Natural killer cell treated with Interleukin-12 subunit alpha and Interleukin-12 subunit beta and Interleukin-15 and Interleukin-18, amount 100 ng/mL, for 72 hours (primary cell): ENCODE measurements around the gene CYP4V2. TPM values are rescaled to one million over a fixed set of nuclear protein-coding genes. Genes with fewer than 3 reads are reported as not detected.

Source experiments
- ATAC-seq, 2 donors: fragments of 150-1000 bp; cut with Tn5 transposase in 1 of 2; sonication (Bioruptor Pico), chemical (Tn5 transposase) in 1 of 2; 2 replicates each; pipeline ENCODE4 v1.10.0; 2021
- DNase-seq: peaks from one replicate; pipeline ENCODE4 v3.0.0; 2022; ENCODE audit warnings: low spot score
- H3K27ac Mint-ChIP-seq, 2 donors: 1 replicate in 1 of 2; 2 replicates in 1 of 2; pipeline ENCODE4 v1.8.0; 2022; ENCODE audit warnings: mixed read lengths in 2 of 2, mild to moderate bottlenecking in 1 of 2, moderate library complexity in 1 of 2
- H3K27me3 Mint-ChIP-seq, 2 donors: 1 replicate in 1 of 2; 2 replicates in 1 of 2; pipeline ENCODE4 v1.8.0; 2022; ENCODE audit warnings: mixed read lengths in 2 of 2
- H3K36me3 Mint-ChIP-seq: one replicate; pipeline ENCODE4 v1.8.0; 2022; ENCODE audit warnings: mixed read lengths
- H3K4me1 Mint-ChIP-seq, 2 donors: 1 replicate in 1 of 2; 2 replicates in 1 of 2; pipeline ENCODE4 v1.8.0; 2022; ENCODE audit warnings: low read depth in 2 of 2, mixed read lengths in 2 of 2, mild to moderate bottlenecking in 1 of 2
- H3K4me3 Mint-ChIP-seq: one replicate; pipeline ENCODE4 v1.8.0; 2022; ENCODE audit warnings: mixed read lengths
- H3K9me3 Mint-ChIP-seq: 2 replicates; pipeline ENCODE4 v1.8.0; 2022; ENCODE audit warnings: mixed read lengths
- total RNA-seq, 2 donors: library from RNA; stranded (reverse); gene quantifications; one replicate each; pipeline ENCODE4 v1.2.3, GENCODE V29; 2022

The CYP4V2 gene
- total RNA-seq, 2 donors from 2014 or later = 11.7 to 15.2 TPM

GRCh38 chr4:186200516-186200915 lies 9.1 kb downstream of the CYP4V2 start:
- peaks cover 12% of the 10 kb centered on the region for H3K36me3 Mint-ChIP-seq
- H3K27ac Mint-ChIP-seq = no peak overlapping the region

GRCh38 chr4:186201010-186201409 lies 9.6 kb downstream of the CYP4V2 start:
- Mint-ChIP-seq H3K4me1 (peaks cover 28 to 30% of the 10 kb centered on the region in 2 donors), H3K4me3 (no peak overlapping the region), H3K36me3 (peaks cover 9% of the 10 kb centered on the region), H3K27ac (no peak overlapping the region), H3K9me3 (no peaks in the 10 kb centered on the region), H3K27me3 (no peaks in the 10 kb centered on the region)
- DNase-seq (no peak), ATAC-seq (no peak)

More at GRCh38 chr4:186200516-186200915, 9.1 kb downstream of the CYP4V2 start:
- DNase-seq (no peak), ATAC-seq (no peak)
- Mint-ChIP-seq H3K27me3 (no peaks in the 10 kb centered on the region), H3K4me1 (peaks cover 30 to 32% of the 10 kb centered on the region in 2 donors), H3K4me3 (no peak overlapping the region), H3K9me3 (no peaks in the 10 kb centered on the region)

GRCh38 chr4:186201535-186202230 lies 10.3 kb downstream of the CYP4V2 start:
- Mint-ChIP-seq H3K9me3 (no peaks in the 10 kb centered on the region), H3K4me3 (peak overlapping the region; percentile 48), H3K4me1 (peaks cover 26% of the 10 kb centered on the region in 2 donors), H3K36me3 (peaks cover 5% of the 10 kb centered on the region), H3K27ac (peak overlapping the region; percentile 58 to 60), H3K27me3 (no peaks in the 10 kb centered on the region)
- DNase-seq = peak; percentile 73
- peak; percentile 82 for ATAC-seq

- Mint-ChIP-seq H3K27ac (peak overlapping the region in 1 of 2 donors; percentile 58), H3K9me3 (no peaks in the 10 kb centered on the region), H3K27me3 (no peaks in the 10 kb centered on the region), H3K4me3 (peak overlapping the region; percentile 60), H3K36me3 (no peaks in the 10 kb centered on the region), H3K4me1 (peaks cover 21 to 26% of the 10 kb centered on the region in 2 donors)
- ATAC-seq (no peak), DNase-seq (no peak)
Measured at GRCh38 chr4:186202490-186203140, 11.2 kb downstream of the CYP4V2 start.

GRCh38 chr4:186203406-186203805 lies 12.0 kb downstream of the CYP4V2 start:
- peak overlapping the region; percentile 67 for H3K4me3 Mint-ChIP-seq
- peak overlapping the region; percentile 43 to 64 for H3K27ac Mint-ChIP-seq

GRCh38 chr4:186204103-186204559 lies 12.8 kb downstream of the CYP4V2 start:
- Mint-ChIP-seq H3K9me3 (peaks cover 4% of the 10 kb centered on the region), H3K27me3 (no peaks in the 10 kb centered on the region), H3K27ac (peak overlapping the region; percentile 43 to 64), H3K36me3 (peaks cover 7% of the 10 kb centered on the region), H3K4me3 (peak overlapping the region; percentile 67), H3K4me1 (peaks cover 21 to 26% of the 10 kb centered on the region in 2 donors)
- DNase-seq (peak; percentile 84), ATAC-seq (peak; percentile 89 to 92)

More at GRCh38 chr4:186203406-186203805, 12.0 kb downstream of the CYP4V2 start:
- H3K9me3 Mint-ChIP-seq = no peaks in the 10 kb centered on the region
- H3K27me3 Mint-ChIP-seq = no peaks in the 10 kb centered on the region
- ATAC-seq = no peak
- H3K4me1 Mint-ChIP-seq = peaks cover 21 to 26% of the 10 kb centered on the region in 2 donors
- DNase-seq = no peak
- H3K36me3 Mint-ChIP-seq = no peaks in the 10 kb centered on the region

- peaks cover 21 to 26% of the 10 kb centered on the region in 2 donors for H3K4me1 Mint-ChIP-seq
- H3K27me3 Mint-ChIP-seq = no peaks in the 10 kb centered on the region
- peaks cover 4% of the 10 kb centered on the region for H3K9me3 Mint-ChIP-seq
- H3K4me3 Mint-ChIP-seq = peak overlapping the region; percentile 67
- DNase-seq (no peak), ATAC-seq (no peak)
- peaks cover 13% of the 10 kb centered on the region for H3K36me3 Mint-ChIP-seq
- peak overlapping the region; percentile 43 to 64 for H3K27ac Mint-ChIP-seq
Measured at GRCh38 chr4:186204686-186205085, 13.3 kb downstream of the CYP4V2 start.

- H3K4me3 Mint-ChIP-seq = no peak overlapping the region
- no peak for DNase-seq
- peaks cover 4% of the 10 kb centered on the region for H3K9me3 Mint-ChIP-seq
- peaks cover 21 to 26% of the 10 kb centered on the region in 2 donors for H3K4me1 Mint-ChIP-seq
- H3K27me3 Mint-ChIP-seq = no peaks in the 10 kb centered on the region
- peaks cover 15% of the 10 kb centered on the region for H3K36me3 Mint-ChIP-seq
- no peak overlapping the region for H3K27ac Mint-ChIP-seq
- ATAC-seq = no peak
Measured at GRCh38 chr4:186205156-186205555, 13.8 kb downstream of the CYP4V2 start.

GRCh38 chr4:186216465-186217024 lies 25.2 kb downstream of the CYP4V2 start:
- peaks cover 4 to 7% of the 10 kb centered on the region in 2 donors for H3K27me3 Mint-ChIP-seq
- no peak for ATAC-seq
- no peak for DNase-seq
- no peaks in the 10 kb centered on the region for H3K4me1 Mint-ChIP-seq
- no peaks in the 10 kb centered on the region for H3K9me3 Mint-ChIP-seq
- no peak overlapping the region for H3K4me3 Mint-ChIP-seq
- H3K36me3 Mint-ChIP-seq = peaks cover 4% of the 10 kb centered on the region
- H3K27ac Mint-ChIP-seq = no peak overlapping the region

- no peak for DNase-seq
- no peak overlapping the region for H3K4me3 Mint-ChIP-seq
- no peaks in the 10 kb centered on the region for H3K4me1 Mint-ChIP-seq
- H3K9me3 Mint-ChIP-seq = peaks cover under 1% of the 10 kb centered on the region
- H3K36me3 Mint-ChIP-seq = peaks cover 6% of the 10 kb centered on the region
- no peak overlapping the region for H3K27ac Mint-ChIP-seq
- H3K27me3 Mint-ChIP-seq = peaks cover 4 to 17% of the 10 kb centered on the region in 2 donors
- ATAC-seq = no peak
Measured at GRCh38 chr4:186217733-186218293, 26.4 kb downstream of the CYP4V2 start.

GRCh38 chr4:186221624-186222023 lies 30.3 kb downstream of the CYP4V2 start:
- no peak for ATAC-seq
- Mint-ChIP-seq H3K27me3 (peaks cover 4 to 24% of the 10 kb centered on the region in 2 donors), H3K27ac (no peak overlapping the region), H3K9me3 (peaks cover 11% of the 10 kb centered on the region), H3K4me3 (no peak overlapping the region), H3K4me1 (no peaks in the 10 kb centered on the region), H3K36me3 (peaks cover 28% of the 10 kb centered on the region)
- DNase-seq = no peak

- Mint-ChIP-seq H3K9me3 (peaks cover 11% of the 10 kb centered on the region), H3K4me1 (no peaks in the 10 kb centered on the region), H3K4me3 (no peak overlapping the region), H3K27ac (no peak overlapping the region), H3K36me3 (peaks cover 33% of the 10 kb centered on the region), H3K27me3 (peaks cover 4 to 24% of the 10 kb centered on the region in 2 donors)
- no peak for ATAC-seq
- no peak for DNase-seq
Measured at GRCh38 chr4:186225848-186226247, 34.5 kb downstream of the CYP4V2 start.

GRCh38 chr4:186226521-186227189 lies 35.3 kb downstream of the CYP4V2 start:
- peaks cover 11% of the 10 kb centered on the region for H3K9me3 Mint-ChIP-seq
- DNase-seq (no peak), ATAC-seq (no peak)
- H3K27me3 Mint-ChIP-seq = peaks cover 0 to 16% of the 10 kb centered on the region in 2 donors
- peaks cover 29% of the 10 kb centered on the region for H3K36me3 Mint-ChIP-seq
- H3K4me1 Mint-ChIP-seq = no peaks in the 10 kb centered on the region
- H3K27ac Mint-ChIP-seq = no peak overlapping the region
- H3K4me3 Mint-ChIP-seq = no peak overlapping the region
